NCI-H2227 treated with DMSO at 0.1 percent for 48 hours (cell line): ENCODE results near the gene MSI1.

Experiments used
- DNase-seq: peaks from one replicate; lab custom pipeline; 2025; lab: John Stamatoyannopoulos, UW

The MSI1 gene

GRCh38 chr12:120376934-120377572 lies 8.1 kb upstream of the MSI1 start:
- DNase-seq, result no peak

DNA sequence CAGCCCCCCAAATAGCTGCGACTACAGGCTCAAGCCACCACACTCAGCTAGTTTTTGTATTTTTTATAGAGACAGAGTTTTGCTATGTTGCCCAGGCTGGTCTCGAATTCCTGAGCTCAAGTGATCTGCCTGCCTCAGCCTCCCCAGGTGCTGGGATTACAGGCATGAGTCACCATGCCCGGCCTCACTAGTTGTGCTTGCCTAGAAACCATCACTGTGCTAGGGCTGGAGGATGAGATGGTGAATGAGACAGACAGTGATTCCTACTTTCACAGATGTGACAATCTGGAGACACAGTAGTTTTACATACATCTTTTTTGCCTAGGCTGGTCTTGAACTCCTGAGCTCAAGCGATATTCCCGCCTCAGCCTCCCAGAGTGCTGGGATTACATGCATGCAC lies 7.5 kb upstream of the MSI1 start:
- no peak for DNase-seq

DNA sequence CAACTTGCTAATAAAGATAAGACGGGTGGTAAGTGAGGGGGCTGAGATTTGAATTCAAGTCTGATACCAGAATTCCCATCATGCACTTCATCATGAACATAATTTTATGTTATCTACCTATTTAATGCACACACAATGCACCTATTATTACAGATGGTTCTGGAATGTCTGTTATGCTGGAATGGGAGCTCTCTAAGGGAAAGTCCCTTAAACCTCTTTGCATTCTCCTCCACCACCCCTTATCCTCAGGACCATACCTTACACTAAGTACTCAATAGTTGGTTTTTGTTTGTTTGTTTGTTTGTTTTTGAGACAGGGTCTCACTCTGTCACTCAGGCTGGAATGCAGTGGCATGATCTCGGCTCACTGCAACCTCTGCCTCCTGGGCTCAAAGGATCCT lies 7.0 kb upstream of the MSI1 start:
- DNase-seq, result no peak

DNA sequence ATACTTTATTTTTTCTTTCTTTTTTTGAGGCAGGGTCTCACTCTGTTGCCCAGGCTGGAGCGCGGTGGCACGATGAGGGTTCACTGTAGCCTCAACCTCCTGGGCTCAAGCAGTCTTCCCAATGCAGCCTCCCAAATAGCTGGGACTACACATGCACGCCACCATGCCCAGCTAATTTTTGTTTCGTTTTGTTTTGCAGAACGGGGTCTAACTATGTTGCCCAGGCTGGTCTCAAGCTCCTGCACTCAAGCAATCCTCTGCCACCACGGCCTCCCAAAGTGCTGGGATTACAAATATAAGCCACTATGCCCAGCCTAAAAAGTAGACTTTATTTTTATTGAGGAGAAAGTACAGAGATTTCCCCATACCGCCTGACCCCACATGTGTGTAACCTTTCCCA lies 4.7 kb upstream of the MSI1 start:
- no peak for DNase-seq

GRCh38 chr12:120370343-120371243 lies 1.6 kb upstream of the MSI1 start:
- DNase-seq, result no peak

- DNase-seq, result no peak
These were observed 809 bp upstream of the MSI1 start for GRCh38 chr12:120369603-120370342.

DNA sequence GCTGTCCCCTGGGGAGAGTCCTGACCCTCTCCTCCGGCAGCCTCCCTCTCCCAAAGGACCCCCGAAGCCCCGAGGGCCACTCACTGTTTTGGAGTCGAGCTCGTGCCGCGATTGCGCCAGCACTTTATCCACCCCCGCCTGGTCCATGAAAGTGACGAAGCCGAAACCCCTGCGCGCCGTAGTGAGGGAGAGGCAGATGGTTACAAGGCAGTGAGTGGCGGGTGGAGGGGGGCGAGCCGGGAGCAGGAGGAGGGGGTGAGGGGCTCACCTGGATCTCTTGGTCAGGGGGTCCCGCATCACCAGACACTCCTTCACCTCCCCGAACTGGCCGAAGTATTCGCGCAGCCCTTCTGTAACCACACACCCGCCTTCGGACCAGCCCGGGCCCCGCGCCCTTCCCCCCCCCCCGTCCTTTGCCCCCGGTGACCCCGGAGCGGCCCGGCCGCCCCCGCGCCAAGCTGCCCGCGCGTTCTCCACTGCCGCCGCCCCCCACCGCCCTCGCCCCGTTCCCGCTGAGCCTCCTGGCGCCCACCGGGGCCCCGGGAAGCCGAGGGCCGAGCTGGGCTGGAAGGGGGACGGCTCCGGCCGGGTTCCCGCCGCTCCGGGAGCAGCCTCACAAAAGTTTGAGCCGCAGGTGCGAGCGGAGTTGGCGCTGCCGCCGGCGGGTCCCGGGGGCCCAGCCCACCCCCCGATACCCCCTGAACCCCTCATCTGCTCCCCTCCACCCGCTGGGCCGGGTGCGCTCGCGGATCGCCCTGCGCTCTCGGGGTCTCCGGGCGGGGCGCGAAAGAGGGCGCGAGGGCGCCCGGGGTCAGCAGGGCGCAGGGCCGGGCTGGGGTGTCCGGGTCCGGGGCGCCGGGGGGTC lies 808 bp downstream of the MSI1 start:
- no peak for DNase-seq

- DNase-seq, result peak; percentile 39
These were observed 1.6 kb downstream of the MSI1 start for GRCh38 chr12:120367233-120367923.

GRCh38 chr12:120366845-120367232 lies 2.1 kb downstream of the MSI1 start:
- DNase-seq, result no peak

DNA sequence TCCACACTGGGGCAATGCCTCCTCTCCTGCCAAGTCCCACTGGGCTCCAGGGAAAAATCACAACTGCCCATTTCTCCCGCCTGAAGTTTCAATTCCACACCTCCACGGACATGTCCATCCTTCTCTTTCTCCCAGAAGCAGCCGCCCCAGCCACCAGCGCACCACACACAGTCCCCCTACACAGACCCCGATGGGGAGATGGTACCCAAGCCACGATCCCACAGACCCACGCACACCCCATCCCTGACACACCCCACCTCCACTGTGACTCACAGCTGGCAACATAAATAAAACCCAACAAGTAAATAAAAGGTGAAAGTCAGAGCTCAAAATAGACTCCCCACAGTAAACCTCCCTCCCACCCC lies 2.6 kb downstream of the MSI1 start:
- no peak for DNase-seq

DNA sequence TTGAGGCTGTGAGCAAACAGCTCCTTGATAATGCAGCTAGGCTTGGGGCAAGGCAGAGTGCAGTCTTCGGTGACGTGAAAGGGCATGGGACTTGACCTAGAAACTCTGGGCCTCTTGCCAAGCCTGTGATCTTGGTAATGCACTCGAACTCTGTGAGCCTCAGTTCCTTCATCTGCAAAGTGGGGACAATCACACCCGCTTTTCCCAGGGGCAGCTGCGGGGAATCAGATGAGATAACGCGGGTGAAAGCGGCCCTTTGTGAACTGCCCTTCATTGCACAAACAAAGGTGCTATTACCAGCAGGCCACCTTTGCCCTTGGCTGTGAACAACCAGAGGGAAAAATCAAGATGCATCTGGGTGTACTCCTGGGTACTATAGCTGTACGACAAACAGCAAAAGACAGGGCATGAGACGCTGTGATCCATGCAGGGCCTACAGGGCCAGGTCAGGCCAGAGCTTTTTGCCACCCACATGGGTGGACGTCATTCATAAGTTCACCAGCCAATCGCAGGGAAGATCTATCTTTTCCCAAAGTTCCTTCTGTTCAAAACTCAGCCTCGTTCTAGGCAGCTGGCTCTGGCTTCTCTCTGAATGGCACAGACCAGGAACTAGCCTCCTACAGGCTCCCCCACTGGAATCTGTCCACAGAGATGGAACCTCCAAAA lies 3.2 kb downstream of the MSI1 start:
- no peak for DNase-seq

- no peak for DNase-seq
These were observed 4.5 kb downstream of the MSI1 start for GRCh38 chr12:120364487-120364886.

DNA sequence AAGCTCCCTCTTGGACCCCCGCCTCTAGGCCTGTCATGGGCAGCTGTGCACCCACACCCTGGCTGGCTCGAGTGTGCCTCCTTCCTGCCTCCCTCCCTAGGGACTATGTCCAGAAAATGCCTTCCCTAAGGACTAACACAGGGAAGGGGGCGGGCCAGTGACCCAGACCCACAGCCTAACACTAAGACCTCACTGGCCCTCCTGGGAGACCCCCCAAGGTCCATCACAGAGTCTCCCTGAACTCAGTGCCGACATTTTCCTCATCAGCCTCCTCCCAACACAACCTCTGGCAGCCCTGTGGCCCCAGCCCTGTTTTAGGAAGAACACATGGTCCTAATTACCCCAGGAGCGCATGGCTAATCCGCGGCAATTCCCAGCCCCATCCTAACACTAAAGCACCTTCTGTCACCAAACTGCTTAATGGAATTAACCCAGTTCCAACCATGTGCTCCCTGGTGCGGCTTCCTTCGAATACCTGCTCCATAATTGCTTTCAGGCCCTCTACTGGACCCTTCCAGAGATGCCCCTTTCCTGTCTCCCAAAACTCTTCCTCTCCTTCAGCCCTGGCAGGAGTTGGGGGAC lies 5.6 kb downstream of the MSI1 start:
- DNase-seq, result no peak

DNA sequence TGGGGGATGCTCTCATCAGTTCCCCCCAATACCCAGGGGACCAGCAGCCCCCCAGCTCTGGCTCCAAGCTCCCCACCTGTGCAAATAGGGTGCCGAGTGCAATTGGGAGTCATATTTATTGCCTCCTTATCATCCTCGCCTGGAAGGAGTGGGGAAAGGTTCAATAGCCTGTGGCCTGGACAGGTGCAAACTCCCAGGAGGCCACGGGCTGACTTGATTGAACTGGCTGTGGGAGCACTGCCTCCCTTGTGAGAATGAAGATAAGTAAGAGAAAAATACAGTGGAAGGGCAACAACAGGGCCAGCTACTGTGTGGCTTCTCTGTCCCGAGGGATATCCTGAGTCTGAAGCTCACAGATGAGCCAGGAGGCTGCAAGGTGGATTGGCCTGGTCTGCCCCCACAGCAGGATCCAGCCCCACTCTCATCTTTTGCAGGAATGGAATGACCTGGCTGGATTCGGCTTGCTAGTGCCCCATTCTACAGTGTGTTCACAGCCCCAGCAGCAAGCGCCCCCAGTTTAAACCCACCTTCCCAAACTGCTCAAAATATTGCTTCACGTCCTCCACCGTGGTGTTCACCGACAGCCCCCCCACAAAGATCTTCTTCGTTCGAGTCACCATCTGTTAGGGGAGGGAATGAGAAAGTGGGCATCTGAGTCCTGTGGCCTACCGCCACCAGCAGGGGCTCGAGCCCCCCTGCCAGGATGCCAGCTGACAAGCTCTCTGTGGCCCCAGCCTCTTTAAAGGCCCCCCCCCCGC lies 6.3 kb downstream of the MSI1 start:
- no peak for DNase-seq

DNA sequence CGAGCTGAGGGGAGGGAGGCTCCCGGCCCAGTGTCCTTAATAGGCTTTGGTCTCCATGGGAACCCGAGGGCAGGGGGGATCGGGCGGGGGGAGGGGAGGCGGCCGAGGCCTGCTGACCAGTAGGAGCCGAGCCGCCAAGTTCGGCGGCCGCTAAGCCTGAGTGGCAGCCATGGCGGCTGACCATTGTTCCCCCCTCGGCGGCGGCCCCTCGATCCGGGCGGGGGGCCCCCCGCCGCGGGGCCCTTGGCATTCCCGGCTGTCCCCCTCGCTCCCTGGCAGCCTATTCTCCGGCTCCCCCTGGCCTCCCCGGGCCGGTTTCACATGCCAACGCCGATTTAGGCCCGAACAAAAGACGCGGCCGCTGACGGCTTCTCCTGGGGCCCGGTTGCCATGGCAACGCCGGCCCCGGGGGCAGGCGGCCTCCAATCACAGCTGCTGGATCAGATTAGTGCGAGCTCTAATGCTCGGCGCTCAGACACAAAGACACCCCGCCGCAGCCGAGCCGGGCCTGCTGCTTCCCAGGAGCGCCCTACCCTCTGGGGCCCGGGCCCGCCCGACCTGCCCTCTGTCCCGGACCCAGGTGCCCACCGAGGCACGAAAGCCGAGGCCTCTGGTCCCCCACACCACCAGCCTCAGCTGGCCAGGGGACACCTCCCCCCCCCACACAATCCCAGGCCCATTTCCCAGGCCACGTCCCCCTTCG lies 7.3 kb downstream of the MSI1 start:
- DNase-seq, result peak; percentile 92

DNA sequence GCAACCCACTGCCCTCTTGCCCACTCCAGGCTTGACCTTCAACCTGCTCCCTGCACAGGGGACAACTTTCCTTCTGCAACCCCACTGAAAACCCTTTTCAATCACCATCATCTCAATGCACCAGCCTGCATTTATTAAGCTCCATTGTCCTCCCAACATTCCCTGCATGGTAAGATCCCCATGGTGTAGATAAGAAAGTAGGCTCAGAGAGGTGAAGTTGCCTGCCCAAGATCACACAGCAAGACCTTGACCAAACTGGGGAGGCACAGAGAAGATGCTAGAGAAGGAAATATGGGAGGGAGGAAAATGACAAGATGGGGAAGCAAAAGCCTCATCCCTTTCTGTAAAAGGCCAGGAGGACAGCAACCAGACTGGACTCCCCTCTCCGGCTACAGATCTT lies 9.8 kb downstream of the MSI1 start:
- no peak for DNase-seq

DNA sequence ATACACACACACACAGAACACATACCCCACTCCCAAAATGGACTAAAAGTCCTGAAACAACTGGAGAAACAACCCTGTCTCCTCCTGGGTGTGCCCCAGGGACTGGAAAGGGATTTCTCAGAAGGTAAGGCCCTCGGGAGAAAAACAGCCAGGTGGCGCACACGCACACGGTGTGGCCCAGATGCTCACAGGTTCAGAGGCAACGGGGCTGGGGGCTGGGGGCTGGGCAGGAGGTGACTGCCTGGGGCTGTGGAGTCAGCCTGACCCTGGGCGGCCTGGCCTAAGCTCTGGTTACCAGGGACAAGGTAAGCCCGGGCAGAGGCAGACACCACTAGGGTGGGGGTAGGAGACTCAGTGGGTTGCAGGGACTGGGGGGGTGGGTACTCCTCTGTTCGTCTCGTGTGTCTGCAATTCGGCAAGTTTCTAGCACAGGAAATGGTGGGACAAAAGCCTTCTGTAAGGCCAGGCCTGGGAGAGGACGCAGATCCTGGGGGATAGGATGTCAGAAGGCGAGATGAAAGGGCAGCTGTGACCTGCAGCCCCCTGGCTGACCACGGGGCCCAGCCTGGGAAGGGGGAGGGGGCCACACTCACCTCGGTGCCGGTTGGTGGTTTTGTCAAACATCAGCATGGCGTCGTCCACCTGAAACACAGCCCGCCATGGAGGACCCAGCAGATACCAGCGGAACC lies 10.4 kb downstream of the MSI1 start:
- no peak for DNase-seq

- DNase-seq, result no peak
These were observed 11.9 kb downstream of the MSI1 start for GRCh38 chr12:120357104-120357503.
